ENCODE measurements around the gene SLC7A6OS.

The SLC7A6OS gene

GRCh38 chr16:68269793-68270192 is 41.0 kb downstream of the SLC7A6OS start:
- TF ChIP-seq CTCF (IDR thresholded peaks at IDR 0.05; ENCODE audit: insufficient read depth, low read length, poor library complexity, severe bottlenecking) = no peak
- H3K27me3 ChIP-seq (replicated peaks; ENCODE audit: control insufficient read depth, insufficient read depth, low read length) = no peaks in the 10 kb centered on the region
- no peak for DNase-seq (ENCODE audit: extremely low read depth, insufficient read length)
- no peak overlapping the region for H3K4me3 ChIP-seq (replicated peaks; ENCODE audit: low read depth, low read length)
- peaks cover 9% of the 10 kb centered on the region for H3K36me3 ChIP-seq (ENCODE audit: control insufficient read depth, insufficient read depth, low read length)

GRCh38 chr16:68267612-68268405 is 42.9 kb downstream of the SLC7A6OS start:
- no peak for TF ChIP-seq CTCF (IDR thresholded peaks at IDR 0.05; ENCODE audit: insufficient read depth, low read length, poor library complexity, severe bottlenecking)
- H3K4me3 ChIP-seq (replicated peaks; ENCODE audit: low read depth, low read length) = no peak overlapping the region
- no peak for DNase-seq (ENCODE audit: extremely low read depth, insufficient read length)
- no peaks in the 10 kb centered on the region for H3K27me3 ChIP-seq (replicated peaks; ENCODE audit: control insufficient read depth, insufficient read depth, low read length)
- H3K36me3 ChIP-seq (ENCODE audit: control insufficient read depth, insufficient read depth, low read length) = peaks cover 3% of the 10 kb centered on the region

GRCh38 chr16:68265078-68265920 is 45.4 kb downstream of the SLC7A6OS start:
- peak; percentile 50 for DNase-seq (ENCODE audit: extremely low read depth, insufficient read length)
- H3K27me3 ChIP-seq (replicated peaks; ENCODE audit: control insufficient read depth, insufficient read depth, low read length) = no peaks in the 10 kb centered on the region
- no peak for TF ChIP-seq CTCF (IDR thresholded peaks at IDR 0.05; ENCODE audit: insufficient read depth, low read length, poor library complexity, severe bottlenecking)
- peak overlapping the region; percentile 82 for H3K4me3 ChIP-seq (replicated peaks; ENCODE audit: low read depth, low read length)
- H3K36me3 ChIP-seq (ENCODE audit: control insufficient read depth, insufficient read depth, low read length) = peaks cover under 1% of the 10 kb centered on the region

GRCh38 chr16:68264128-68265077 is 46.3 kb downstream of the SLC7A6OS start, which contains the start of gene SLC7A6:
Gene SLC7A6, plus strand, starts transcription at chr16:68264526. Its CDS starts 10,201 bp downstream, at chr16:68274727.
- peak; percentile 89 for DNase-seq (ENCODE audit: extremely low read depth, insufficient read length)
- peak within 1 kb of the TSS; percentile 82 for H3K4me3 ChIP-seq (replicated peaks; ENCODE audit: low read depth, low read length)
- TF ChIP-seq CTCF (IDR thresholded peaks at IDR 0.05; ENCODE audit: insufficient read depth, low read length, poor library complexity, severe bottlenecking) = peak; percentile 81
- no peaks in the 10 kb centered on the region for H3K27me3 ChIP-seq (replicated peaks; ENCODE audit: control insufficient read depth, insufficient read depth, low read length)
- peaks cover 9% of the 10 kb centered on the region for H3K36me3 ChIP-seq (ENCODE audit: control insufficient read depth, insufficient read depth, low read length)

GRCh38 chr16:68263559-68264127 is 47.1 kb downstream of the SLC7A6OS start:
- H3K36me3 ChIP-seq (ENCODE audit: control insufficient read depth, insufficient read depth, low read length) = peaks cover 11% of the 10 kb centered on the region
- H3K4me3 ChIP-seq (replicated peaks; ENCODE audit: low read depth, low read length) = peak overlapping the region; percentile 82
- H3K27me3 ChIP-seq (replicated peaks; ENCODE audit: control insufficient read depth, insufficient read depth, low read length) = no peaks in the 10 kb centered on the region
- no peak for TF ChIP-seq CTCF (IDR thresholded peaks at IDR 0.05; ENCODE audit: insufficient read depth, low read length, poor library complexity, severe bottlenecking)
- no peak for DNase-seq (ENCODE audit: extremely low read depth, insufficient read length)
